Ectodermal cell (in vitro differentiated cells): ENCODE data around the gene CERT1.

Experiments
- H3K27ac ChIP-seq: 2 replicates; pipeline ENCODE4 v1.7.0; 2013; ENCODE audit warnings: mild to moderate bottlenecking, low read depth, low read length; ENCODE audit not compliant: insufficient read depth, poor library complexity, severe bottlenecking
- H3K27me3 ChIP-seq: 2 replicates; pipeline ENCODE4 v1.7.0; 2013; ENCODE audit warnings: mild to moderate bottlenecking, low read length; ENCODE audit not compliant: insufficient read depth, control insufficient read depth, poor library complexity, severe bottlenecking
- H3K36me3 ChIP-seq: one replicate; pipeline ENCODE4 v1.7.0; 2013; ENCODE audit warnings: low read length; ENCODE audit not compliant: control insufficient read depth, insufficient read depth
- H3K4me1 ChIP-seq: one replicate; pipeline ENCODE4 v1.7.0; 2013; ENCODE audit warnings: low read length; ENCODE audit not compliant: control insufficient read depth, insufficient read depth
- H3K4me3 ChIP-seq: 2 replicates; pipeline ENCODE4 v1.7.0; 2013; ENCODE audit warnings: low read depth, low read length, control low read depth; ENCODE audit not compliant: insufficient read depth
- H3K9me3 ChIP-seq: 2 replicates; pipeline ENCODE4 v1.7.0; 2013; ENCODE audit warnings: mild to moderate bottlenecking, low read length, moderate library complexity; ENCODE audit not compliant: control insufficient read depth
- WGBS, 2 experiments: methylation state at CpG; one replicate each; pipeline ENCODE4 v1.1.7; 2013; ENCODE audit warnings: missing lambda C conversion rate in 2 of 2; 5-methylcytosine and 5-hydroxymethylcytosine counted together

Gene CERT1

DNA sequence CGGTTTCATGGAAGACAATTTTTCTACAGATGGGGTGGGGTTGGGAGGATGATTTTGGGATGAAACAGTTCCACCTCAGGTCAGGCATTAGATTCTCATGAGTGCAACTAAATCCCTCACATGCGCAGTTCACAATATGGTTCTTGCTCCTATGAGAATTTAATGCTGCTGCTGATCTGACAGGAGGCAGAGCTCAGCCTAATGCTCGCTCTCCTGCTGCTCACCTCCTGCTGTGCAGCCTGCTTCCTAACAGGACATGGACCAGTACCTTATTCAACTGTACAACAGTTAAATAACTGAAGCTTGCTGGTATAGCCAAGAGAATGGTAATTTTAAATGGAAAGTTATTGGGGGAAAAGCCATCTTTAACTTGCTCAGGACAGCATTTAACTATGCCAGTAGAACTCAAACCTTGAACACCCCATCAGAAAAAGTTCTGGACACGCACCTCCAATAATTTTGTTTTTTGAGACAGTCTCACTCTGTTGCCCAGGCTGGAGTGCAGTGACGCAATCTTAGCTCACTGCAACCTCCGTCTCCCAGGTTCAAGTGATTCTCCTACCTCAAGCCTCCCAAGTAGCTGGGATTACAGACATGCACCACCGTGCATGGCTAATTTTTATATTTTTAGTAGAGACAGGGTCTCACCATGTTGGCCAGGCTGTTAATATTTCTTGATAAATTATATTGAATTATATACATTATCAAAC lies 146.7 kb downstream of the CERT1 start:
- Histone ChIP-seq H3K36me3 (peaks cover 17% of the 10 kb centered on the region), H3K4me1 (no peaks in the 10 kb centered on the region), H3K9me3 (no peaks in the 10 kb centered on the region), H3K4me3 (no peak overlapping the region), H3K27ac (no peak overlapping the region), H3K27me3 (no peaks in the 10 kb centered on the region)
- 87 to 88% methylated on average over 6 to 7 of the region's 7 CpGs for WGBS, 2 experiments

DNA sequence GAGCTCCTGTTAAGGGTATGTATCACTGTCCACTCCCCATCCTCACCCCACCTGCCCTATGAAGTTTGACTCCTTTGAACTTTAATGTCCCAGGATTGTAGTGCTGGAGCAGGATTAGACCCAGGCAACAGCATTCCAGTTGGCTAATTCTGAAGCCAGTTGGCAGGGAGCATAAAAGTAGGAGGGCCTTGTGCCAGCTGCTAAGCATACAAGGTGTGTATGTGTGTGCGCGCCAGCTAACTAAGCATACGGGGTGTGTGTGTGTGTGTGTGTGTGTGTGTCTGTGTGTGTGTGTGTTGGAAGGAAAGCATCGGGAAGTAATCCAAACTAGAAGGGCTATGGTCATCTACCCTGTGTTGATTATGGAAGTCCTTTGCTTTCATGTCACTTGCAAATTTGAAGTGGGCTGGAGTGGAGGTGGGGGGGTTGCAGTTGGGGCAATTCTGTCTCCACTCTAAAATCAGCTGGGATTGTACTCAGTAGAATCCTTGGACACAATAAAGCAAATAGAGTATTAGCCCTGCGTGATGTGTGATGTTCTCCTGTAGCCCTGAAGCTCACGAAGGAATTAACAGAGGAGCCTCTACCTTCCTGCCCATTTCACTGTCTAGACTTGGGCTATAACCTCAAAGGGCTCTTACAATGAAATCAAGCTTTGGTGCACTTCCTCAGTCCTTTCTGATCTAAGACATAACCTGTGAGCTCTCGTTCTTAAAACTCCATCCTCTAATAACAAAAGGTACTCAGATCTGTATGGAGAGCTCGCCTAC lies 147.5 kb downstream of the CERT1 start:
- Histone ChIP-seq H3K9me3 (no peaks in the 10 kb centered on the region), H3K27me3 (no peaks in the 10 kb centered on the region), H3K4me3 (no peak overlapping the region), H3K27ac (no peak overlapping the region), H3K36me3 (peaks cover 25% of the 10 kb centered on the region), H3K4me1 (no peaks in the 10 kb centered on the region)
- 93% methylated on average over 8 of the region's 8 CpGs for WGBS, 2 experiments

DNA sequence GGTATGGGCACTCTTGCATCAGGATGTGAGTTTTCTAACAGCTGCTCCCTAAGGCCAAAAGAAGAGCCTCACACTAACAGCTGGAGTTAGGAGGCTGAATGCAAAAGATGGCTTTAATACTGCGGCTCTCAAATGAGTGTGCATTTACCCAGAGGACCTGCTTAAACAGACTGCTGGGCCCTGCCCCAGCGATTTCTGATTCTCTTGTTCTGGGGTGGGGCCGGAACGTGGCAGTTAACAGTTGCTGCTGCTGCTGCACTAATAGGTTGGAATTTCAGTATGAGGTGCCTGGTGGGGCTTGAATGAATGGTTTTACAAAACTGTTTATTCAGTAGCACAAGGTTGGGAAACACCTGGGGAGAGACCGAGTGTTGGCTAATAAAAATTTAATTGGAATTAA lies 148.3 kb downstream of the CERT1 start:
- Histone ChIP-seq H3K27me3 (no peaks in the 10 kb centered on the region), H3K27ac (no peak overlapping the region), H3K36me3 (peaks cover 30% of the 10 kb centered on the region), H3K4me3 (no peak overlapping the region), H3K4me1 (no peaks in the 10 kb centered on the region), H3K9me3 (no peaks in the 10 kb centered on the region)
- 85 to 87% methylated on average over 5 of the region's 5 CpGs for WGBS, 2 experiments

DNA sequence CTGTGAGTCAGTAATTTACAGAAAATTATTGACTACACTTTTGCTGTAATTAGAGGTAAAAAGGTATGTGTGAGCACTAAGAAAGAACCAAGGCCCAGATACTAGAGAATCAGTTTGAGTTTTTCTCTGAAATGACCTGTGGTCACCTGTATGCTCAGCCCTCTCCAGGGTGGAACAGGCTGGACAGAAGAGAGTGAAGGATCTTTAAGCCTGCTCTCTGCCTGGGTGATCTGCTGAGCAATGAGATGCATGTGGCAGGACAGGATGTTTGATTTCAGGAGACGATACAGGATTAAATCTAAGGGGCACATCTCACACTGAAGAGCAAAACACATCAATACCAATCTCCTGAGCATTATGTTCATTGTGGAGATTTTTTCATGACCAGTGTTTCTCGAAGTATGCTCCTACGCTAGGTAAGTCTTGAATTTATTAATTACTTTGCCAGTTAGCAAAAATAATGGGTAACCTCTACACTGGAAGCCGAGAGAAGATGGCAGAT lies 148.9 kb downstream of the CERT1 start:
- Histone ChIP-seq H3K9me3 (no peaks in the 10 kb centered on the region), H3K4me1 (no peaks in the 10 kb centered on the region), H3K27me3 (no peaks in the 10 kb centered on the region), H3K27ac (no peak overlapping the region), H3K4me3 (no peak overlapping the region), H3K36me3 (peaks cover 35% of the 10 kb centered on the region)
- WGBS, 2 experiments: 94 to 100% methylated on average over 4 of the region's 4 CpGs

DNA sequence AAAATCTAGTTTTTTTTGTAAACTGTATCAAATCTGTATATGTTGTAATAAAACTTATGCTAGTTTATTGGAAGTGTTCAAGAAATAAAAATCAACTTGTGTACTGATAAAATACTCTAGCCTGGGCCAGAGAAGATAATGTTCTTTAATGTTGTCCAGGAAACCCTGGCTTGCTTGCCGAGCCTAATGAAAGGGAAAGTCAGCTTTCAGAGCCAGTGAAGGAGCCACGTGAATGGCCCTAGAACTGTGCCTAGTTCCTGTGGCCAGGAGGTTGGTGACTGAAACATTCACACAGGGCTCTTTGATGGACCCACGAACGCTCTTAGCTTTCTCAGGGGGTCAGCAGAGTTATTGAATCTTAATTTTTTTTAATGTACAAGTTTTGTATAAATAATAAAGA lies 150.1 kb downstream of the CERT1 start:
- Histone ChIP-seq H3K27me3 (no peaks in the 10 kb centered on the region), H3K36me3 (peaks cover 47% of the 10 kb centered on the region), H3K9me3 (no peaks in the 10 kb centered on the region), H3K4me3 (no peak overlapping the region), H3K27ac (no peak overlapping the region), H3K4me1 (no peaks in the 10 kb centered on the region)
- WGBS, 2 experiments: 83 to 87% methylated on average over 4 of the region's 4 CpGs

DNA sequence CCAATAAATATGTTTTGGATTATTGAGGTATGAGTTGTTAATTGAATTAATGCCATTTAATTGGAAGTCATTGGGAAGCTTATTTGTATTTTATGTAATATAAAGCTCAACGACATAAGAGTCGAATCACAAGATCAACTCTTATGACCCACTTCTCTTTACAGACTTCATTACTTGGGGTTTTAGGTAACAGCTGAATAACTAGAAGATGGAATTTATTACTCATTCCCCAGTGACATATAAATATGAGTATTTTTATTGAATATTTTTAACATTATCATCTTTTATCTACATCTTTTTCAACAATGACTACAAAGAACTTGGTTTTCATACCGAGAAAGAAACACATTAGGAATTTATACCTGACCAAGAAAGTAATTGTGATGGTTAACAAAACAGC lies 153.3 kb downstream of the CERT1 start:
- Histone ChIP-seq H3K4me1 (no peaks in the 10 kb centered on the region), H3K4me3 (no peak overlapping the region), H3K27ac (no peak overlapping the region), H3K9me3 (no peaks in the 10 kb centered on the region), H3K27me3 (no peaks in the 10 kb centered on the region), H3K36me3 (peaks cover 63% of the 10 kb centered on the region)
- WGBS, 2 experiments: 60 to 100% methylated on average over 1 to 2 of the region's 3 CpGs

DNA sequence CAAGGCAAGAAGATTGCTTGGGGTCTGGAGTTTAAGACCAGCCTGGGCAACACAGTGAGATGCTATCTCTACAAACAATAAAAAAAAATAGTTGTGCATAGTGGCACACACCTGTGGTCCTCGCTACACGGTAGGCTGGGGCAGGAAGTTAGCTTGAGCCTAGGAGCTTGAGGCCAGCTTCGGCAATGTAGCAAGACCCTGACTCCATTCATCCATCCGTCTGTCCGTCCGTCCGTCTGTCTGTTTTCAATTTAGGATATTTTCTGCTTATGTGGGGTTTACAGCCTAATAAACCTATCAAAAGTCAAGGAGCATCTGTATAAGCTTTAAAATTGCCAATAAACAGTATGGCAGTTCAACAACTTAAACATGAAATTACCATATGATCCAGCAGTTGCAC lies 154.7 kb downstream of the CERT1 start:
- Histone ChIP-seq H3K27me3 (no peaks in the 10 kb centered on the region), H3K9me3 (no peaks in the 10 kb centered on the region), H3K4me1 (no peaks in the 10 kb centered on the region), H3K4me3 (no peak overlapping the region), H3K27ac (no peak overlapping the region), H3K36me3 (peaks cover 74% of the 10 kb centered on the region)
- 94 to 96% methylated on average over 4 to 5 of the region's 7 CpGs for WGBS, 2 experiments

DNA sequence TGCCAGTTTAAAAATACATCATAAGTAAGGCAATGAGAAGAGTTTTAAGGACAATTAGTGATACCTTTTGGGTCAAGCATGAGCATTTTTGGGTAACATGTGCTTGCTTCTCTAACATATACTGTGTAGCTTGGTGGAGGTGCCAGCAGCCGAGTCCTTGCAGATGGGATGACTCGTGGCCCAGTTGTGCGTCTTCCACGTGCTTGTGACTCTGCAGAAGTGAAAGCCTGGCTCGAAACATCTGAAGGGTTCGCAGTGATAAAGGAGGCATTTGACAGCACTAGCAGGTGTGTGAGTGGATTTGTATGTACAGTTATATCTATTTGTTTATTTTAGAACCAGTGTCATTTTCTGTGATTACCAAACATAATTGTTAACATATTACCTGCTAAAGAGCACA lies 156.2 kb downstream of the CERT1 start:
- H3K36me3 ChIP-seq: peaks cover 77% of the 10 kb centered on the region
- H3K27ac ChIP-seq: no peak overlapping the region
- 95 to 97% methylated on average over 6 of the region's 6 CpGs for WGBS, 2 experiments

DNA sequence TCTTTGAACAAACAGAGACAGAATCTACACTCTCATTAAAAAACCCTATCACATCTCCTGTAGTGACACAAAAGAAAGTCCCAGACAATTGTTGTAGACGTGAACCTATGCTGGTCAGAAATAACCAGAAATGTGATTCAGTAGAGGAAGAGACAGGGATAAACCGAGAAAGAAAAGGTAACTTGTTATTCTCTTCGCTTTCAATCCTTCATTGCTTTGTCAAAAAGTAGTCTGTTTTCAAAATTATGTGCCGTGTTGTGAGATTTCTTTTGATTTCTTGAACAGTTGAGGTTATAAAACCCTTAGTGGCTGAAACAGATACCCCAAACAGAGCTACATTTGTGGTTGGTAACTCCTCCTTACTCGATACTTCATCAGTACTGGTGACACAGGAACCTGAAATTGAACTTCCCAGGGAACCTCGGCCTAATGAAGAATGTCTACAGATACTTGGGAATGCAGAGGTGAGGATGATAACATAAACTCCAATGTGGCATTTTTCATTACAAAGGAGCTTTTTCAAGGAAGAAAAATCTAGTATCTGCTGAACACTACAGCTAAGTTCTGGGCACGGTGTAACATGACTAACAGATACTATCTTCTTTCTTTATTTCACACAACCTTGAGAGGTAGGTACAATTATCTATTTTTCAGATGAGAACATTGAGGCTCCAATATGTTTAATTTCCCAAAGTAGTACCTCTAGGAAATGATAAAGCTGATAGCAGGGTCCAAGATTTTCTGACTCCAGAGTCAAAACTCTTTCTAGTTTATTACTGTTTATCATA lies 160.1 kb downstream of the CERT1 start:
- no peaks in the 10 kb centered on the region for H3K4me1 ChIP-seq
- no peaks in the 10 kb centered on the region for H3K9me3 ChIP-seq
- no peaks in the 10 kb centered on the region for H3K27me3 ChIP-seq
- H3K4me3 ChIP-seq: no peak overlapping the region
- WGBS, 2 experiments: 93 to 99% methylated on average over 5 to 7 of the region's 7 CpGs
- H3K27ac ChIP-seq: no peak overlapping the region
- peaks cover 66% of the 10 kb centered on the region for H3K36me3 ChIP-seq

More for the DNA sequence above, 156.2 kb downstream of the CERT1 start:
- Histone ChIP-seq H3K9me3 (no peaks in the 10 kb centered on the region), H3K4me3 (no peak overlapping the region), H3K27me3 (no peaks in the 10 kb centered on the region), H3K4me1 (no peaks in the 10 kb centered on the region)

DNA sequence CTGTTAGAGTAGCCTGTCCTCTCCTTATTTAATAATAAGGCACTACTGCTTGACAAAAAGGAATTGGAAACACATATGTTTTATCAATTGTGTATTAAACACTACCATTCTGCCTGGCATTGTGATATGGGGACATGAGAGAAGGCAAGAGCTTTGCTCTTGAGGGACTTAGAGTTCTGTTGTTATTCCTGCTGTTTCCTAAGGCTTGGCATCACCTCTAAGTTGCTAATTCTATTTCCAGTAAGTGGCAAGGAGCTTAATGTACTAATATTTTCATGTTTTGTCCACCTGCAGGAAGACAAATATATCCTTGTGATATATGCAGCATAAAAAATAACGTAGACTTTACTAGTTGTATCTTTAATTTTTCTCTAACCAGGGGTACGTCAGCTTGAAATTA lies 161.8 kb downstream of the CERT1 start:
- 100% methylated on average over 2 of the region's 2 CpGs for WGBS, 2 experiments
- H3K4me3 ChIP-seq: no peak overlapping the region
- peaks cover 62% of the 10 kb centered on the region for H3K36me3 ChIP-seq
- H3K27me3 ChIP-seq: no peaks in the 10 kb centered on the region
- no peak overlapping the region for H3K27ac ChIP-seq
- no peaks in the 10 kb centered on the region for H3K4me1 ChIP-seq
- H3K9me3 ChIP-seq: no peaks in the 10 kb centered on the region
